Measurements from ENCODE around the gene IQCH.

Gene IQCH

DNA sequence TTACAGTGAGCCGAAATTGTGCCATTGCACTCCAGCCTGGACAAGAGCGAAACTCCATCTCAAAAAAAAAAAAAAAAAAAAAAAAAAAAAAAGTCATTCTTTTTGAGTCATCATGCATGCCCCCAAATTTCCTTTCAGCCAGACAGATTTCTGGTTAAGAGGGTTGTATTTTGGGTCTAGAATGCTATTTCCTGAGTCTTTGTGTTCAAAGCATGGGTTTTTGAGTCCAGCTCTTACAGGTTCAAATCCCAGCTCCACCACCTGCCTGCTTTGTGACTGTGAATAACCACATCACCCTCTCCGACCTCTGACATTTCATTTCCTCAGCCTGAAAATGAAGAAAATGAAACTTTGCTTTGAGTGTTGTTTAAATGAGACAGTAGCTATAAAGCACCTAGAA is 257.0 kb downstream of the IQCH start:
- Mint-ChIP-seq H3K27ac (no peak overlapping the region), H3K4me3 (no peak overlapping the region), H3K9me3 (no peaks in the 10 kb centered on the region), H3K36me3 (ENCODE audit: low read depth) (peaks cover 15% of the 10 kb centered on the region), H3K27me3 (ENCODE audit: low read depth, poor library complexity) (peaks cover 10% of the 10 kb centered on the region), H3K4me1 (peaks cover 6% of the 10 kb centered on the region)
- no peak for DNase-seq
- TF ChIP-seq, protein P1, sequence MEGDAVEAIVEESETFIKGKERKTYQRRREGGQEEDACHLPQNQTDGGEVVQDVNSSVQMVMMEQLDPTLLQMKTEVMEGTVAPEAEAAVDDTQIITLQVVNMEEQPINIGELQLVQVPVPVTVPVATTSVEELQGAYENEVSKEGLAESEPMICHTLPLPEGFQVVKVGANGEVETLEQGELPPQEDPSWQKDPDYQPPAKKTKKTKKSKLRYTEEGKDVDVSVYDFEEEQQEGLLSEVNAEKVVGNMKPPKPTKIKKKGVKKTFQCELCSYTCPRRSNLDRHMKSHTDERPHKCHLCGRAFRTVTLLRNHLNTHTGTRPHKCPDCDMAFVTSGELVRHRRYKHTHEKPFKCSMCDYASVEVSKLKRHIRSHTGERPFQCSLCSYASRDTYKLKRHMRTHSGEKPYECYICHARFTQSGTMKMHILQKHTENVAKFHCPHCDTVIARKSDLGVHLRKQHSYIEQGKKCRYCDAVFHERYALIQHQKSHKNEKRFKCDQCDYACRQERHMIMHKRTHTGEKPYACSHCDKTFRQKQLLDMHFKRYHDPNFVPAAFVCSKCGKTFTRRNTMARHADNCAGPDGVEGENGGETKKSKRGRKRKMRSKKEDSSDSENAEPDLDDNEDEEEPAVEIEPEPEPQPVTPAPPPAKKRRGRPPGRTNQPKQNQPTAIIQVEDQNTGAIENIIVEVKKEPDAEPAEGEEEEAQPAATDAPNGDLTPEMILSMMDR (IDR thresholded peaks at IDR 0.05): no peak

DNA sequence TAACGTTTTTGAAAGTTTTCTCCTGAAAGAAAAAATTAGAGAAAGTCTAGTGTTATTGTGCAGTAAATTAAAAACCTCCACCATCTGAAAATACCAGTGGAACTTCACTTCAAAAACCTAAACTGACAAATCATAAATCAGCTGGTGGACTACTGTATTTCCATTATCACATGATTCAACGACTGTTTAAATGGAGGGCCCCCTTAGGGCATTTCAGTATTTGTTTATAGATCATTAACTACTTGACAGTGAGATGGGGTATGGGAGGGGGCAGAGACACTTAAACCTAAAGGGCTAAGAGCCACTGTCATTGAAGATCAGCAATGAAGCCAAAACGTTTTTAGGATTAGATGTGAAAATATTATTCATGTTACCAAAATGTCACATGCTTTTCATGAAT is 257.6 kb downstream of the IQCH start:
- peaks cover 17% of the 10 kb centered on the region for H3K36me3 Mint-ChIP-seq (ENCODE audit: low read depth)
- peaks cover 6% of the 10 kb centered on the region for H3K4me1 Mint-ChIP-seq
- TF ChIP-seq, protein P1 (IDR thresholded peaks at IDR 0.05): no peak
- no peak overlapping the region for H3K4me3 Mint-ChIP-seq
- peaks cover 10% of the 10 kb centered on the region for H3K27me3 Mint-ChIP-seq (ENCODE audit: low read depth, poor library complexity)
- no peak overlapping the region for H3K27ac Mint-ChIP-seq
- DNase-seq: no peak
- no peaks in the 10 kb centered on the region for H3K9me3 Mint-ChIP-seq

DNA sequence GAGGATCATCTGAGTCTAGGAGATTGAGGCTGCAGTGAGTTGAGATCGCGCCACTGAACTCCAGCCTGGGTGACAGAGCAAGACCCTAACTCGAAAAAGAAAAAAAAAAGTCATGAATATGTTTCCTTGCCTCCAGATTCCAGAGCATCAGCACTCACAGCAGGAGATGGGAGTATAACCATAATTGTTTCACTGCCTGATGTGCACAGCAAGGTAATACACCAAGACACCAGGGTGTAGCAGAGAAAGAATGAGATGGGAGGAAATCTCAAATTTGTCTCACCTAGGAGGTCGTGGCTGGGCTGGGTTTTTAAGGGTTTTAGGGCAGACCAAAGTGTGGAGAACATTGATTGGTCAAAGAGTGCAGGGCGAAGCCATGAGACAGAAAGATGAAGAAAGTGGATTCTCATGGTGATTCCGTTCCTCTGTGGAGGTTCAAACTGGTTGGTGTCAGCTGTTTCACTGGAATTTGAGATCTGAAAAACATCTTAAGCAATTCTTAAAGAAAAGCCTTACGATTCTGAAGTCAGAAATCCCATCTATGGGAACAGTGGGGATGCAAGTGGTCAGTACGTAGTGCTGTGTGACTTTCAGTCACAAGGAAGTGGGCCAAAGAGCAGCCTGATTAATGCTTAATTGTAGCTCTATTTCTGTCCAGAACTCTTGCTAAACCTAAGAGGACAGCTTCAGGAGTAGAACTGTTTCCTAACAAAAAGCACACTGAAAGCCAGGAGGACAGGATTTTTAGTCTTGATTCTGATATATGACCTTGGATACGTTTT is 258.5 kb downstream of the IQCH start:
- TF ChIP-seq, protein P1 (IDR thresholded peaks at IDR 0.05): no peak
- Mint-ChIP-seq H3K27me3 (ENCODE audit: low read depth, poor library complexity) (peaks cover 9% of the 10 kb centered on the region), H3K36me3 (ENCODE audit: low read depth) (peaks cover 27% of the 10 kb centered on the region), H3K4me3 (no peak overlapping the region), H3K27ac (no peak overlapping the region), H3K4me1 (peaks cover 6% of the 10 kb centered on the region), H3K9me3 (peaks cover 4% of the 10 kb centered on the region)
- no peak for DNase-seq

DNA sequence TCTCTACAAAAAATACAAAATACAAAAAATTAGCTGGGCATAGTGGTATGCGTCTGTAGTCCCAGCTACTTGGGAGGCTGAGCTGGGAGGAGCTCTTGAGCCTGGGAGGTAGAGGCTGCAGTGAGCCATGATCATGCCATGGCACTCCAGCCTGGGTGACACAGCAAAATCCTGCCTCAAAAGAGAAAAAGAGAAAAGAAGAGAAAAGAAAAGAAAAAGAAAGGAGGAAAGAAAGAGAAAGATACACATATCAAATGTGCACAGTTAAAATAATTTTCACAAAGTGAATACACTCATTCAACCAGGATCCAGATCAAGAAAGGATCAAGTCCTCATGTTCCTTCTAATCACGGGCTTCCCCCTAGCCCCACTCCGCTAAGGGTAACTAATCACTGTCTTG is 260.5 kb downstream of the IQCH start:
- H3K9me3 Mint-ChIP-seq: peaks cover 9% of the 10 kb centered on the region
- peaks cover 35% of the 10 kb centered on the region for H3K36me3 Mint-ChIP-seq (ENCODE audit: low read depth)
- no peak overlapping the region for H3K27ac Mint-ChIP-seq
- H3K4me1 Mint-ChIP-seq: peaks cover 6% of the 10 kb centered on the region
- no peak overlapping the region for H3K4me3 Mint-ChIP-seq
- TF ChIP-seq, protein P1 (IDR thresholded peaks at IDR 0.05): no peak
- peaks cover 4% of the 10 kb centered on the region for H3K27me3 Mint-ChIP-seq (ENCODE audit: low read depth, poor library complexity)
- no peak for DNase-seq

DNA sequence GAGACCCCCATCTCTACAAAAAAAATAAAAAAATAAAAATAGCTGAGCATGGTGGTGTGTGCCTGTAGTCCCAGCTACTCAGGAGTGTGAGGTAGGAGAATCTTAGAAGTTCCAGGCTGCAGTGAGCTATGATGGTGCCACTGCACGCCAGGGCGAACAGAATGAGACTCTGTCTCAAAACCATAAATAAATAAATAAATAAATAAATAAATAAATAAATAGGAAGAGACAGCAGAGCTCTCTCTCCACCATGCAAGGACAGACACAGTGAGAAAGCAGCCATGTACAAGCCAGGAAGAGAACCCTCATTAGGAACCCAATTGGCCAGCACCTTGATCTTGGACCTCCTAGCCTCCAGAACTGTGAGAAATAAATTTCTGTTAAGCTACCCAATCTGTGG is 261.0 kb downstream of the IQCH start:
- peaks cover 35% of the 10 kb centered on the region for H3K36me3 Mint-ChIP-seq (ENCODE audit: low read depth)
- TF ChIP-seq, protein P1 (IDR thresholded peaks at IDR 0.05): no peak
- DNase-seq: no peak
- H3K27me3 Mint-ChIP-seq (ENCODE audit: low read depth, poor library complexity): peaks cover 4% of the 10 kb centered on the region
- H3K4me1 Mint-ChIP-seq: peaks cover 6% of the 10 kb centered on the region
- peaks cover 9% of the 10 kb centered on the region for H3K9me3 Mint-ChIP-seq
- no peak overlapping the region for H3K4me3 Mint-ChIP-seq
- H3K27ac Mint-ChIP-seq: no peak overlapping the region
